GM21825 (cell line): Measurements from ENCODE around the gene KRTAP5-9.
"Not testable (repeated sequence)": the region's sequence is repeated elsewhere in the genome, so short reads cannot be mapped to it uniquely, and the experiment has no call there.

ENCODE experiments used
- ATAC-seq: cut with Tn5 transposase; IDR thresholded peaks from one replicate; pipeline ENCODE4 v1.9.1; 2021; ENCODE audit warnings: mild to moderate bottlenecking, moderate library complexity; ENCODE audit not compliant: unreplicated experiment

Gene KRTAP5-9

GRCh38 chr11:71548120-71548519 is at the start of gene KRTAP5-9:
Gene KRTAP5-9 (plus strand): TSS chr11:71548420. CDS start chr11:71548658, 238 bp downstream.
- no peak for ATAC-seq

- no peak for ATAC-seq
Measured at GRCh38 chr11:71499125-71499524, 49.1 kb upstream of the KRTAP5-9 start.

- ATAC-seq: no peak
Measured at GRCh38 chr11:71499546-71499945, 48.7 kb upstream of the KRTAP5-9 start.

- no peak for ATAC-seq
Measured at GRCh38 chr11:71500601-71501021, 47.6 kb upstream of the KRTAP5-9 start.

- ATAC-seq: no peak
Measured at GRCh38 chr11:71501071-71501985, 46.9 kb upstream of the KRTAP5-9 start.

GRCh38 chr11:71502026-71502425 is 46.2 kb upstream of the KRTAP5-9 start:
- ATAC-seq: no peak

GRCh38 chr11:71502871-71503435 is 45.3 kb upstream of the KRTAP5-9 start:
- ATAC-seq: no peak

GRCh38 chr11:71504531-71504930 is 43.7 kb upstream of the KRTAP5-9 start:
- ATAC-seq: no peak

- ATAC-seq: no peak
Measured at GRCh38 chr11:71505001-71505400, 43.2 kb upstream of the KRTAP5-9 start.

- ATAC-seq: no peak
Measured at GRCh38 chr11:71505781-71506180, 42.4 kb upstream of the KRTAP5-9 start.

GRCh38 chr11:71507102-71507501 is 41.1 kb upstream of the KRTAP5-9 start:
- ATAC-seq: no peak

GRCh38 chr11:71518506-71519471 is 29.4 kb upstream of the KRTAP5-9 start:
- no peak for ATAC-seq

GRCh38 chr11:71519546-71519945 is 28.7 kb upstream of the KRTAP5-9 start:
- ATAC-seq: no peak

- ATAC-seq: no peak
Measured at GRCh38 chr11:71525188-71525937, 22.9 kb upstream of the KRTAP5-9 start.

- ATAC-seq: no peak
Measured at GRCh38 chr11:71525938-71526495, 22.2 kb upstream of the KRTAP5-9 start.

GRCh38 chr11:71526796-71527575 is 21.2 kb upstream of the KRTAP5-9 start, which contains the start of gene KRTAP5-7:
Gene KRTAP5-7 (plus strand): TSS chr11:71527267. CDS start chr11:71527301, 34 bp downstream.
- not testable (repeated sequence) for ATAC-seq

- no peak for ATAC-seq
Measured at GRCh38 chr11:71527576-71528210, 20.5 kb upstream of the KRTAP5-9 start.

GRCh38 chr11:71530602-71531001 is 17.6 kb upstream of the KRTAP5-9 start:
- ATAC-seq: no peak
